Sigmoid colon (tissue), 4 donors: Measurements from ENCODE around the gene THAP4.

ENCODE experiments used
- CTCF ChIP-seq, 4 experiments: fragments of 450-650 bp in 3 of 4; fragments of 200-600 bp in 1 of 4; IDR thresholded peaks; one replicate each; pipeline ENCODE4 v1.5.1; 2016 to 2019; ENCODE audit warnings: antibody characterized with exemption in 4 of 4, mild to moderate bottlenecking in 3 of 4, moderate library complexity in 2 of 4
- EP300 ChIP-seq, 4 donors: sonication (generic); formaldehyde crosslinking; IDR thresholded peaks; one replicate each; pipeline ENCODE4 v1.6.1; 2017; ENCODE audit warnings: antibody characterized with exemption in 4 of 4
- POLR2A ChIP-seq, 2 donors: fragments of 450-650 bp; IDR thresholded peaks; one replicate each; pipeline ENCODE4 v1.6.1; 2016; ENCODE audit warnings: antibody characterized with exemption in 2 of 2, mild to moderate bottlenecking in 2 of 2, moderate library complexity in 2 of 2
- POLR2AphosphoS5 ChIP-seq, 4 donors: sonication (generic); formaldehyde crosslinking; IDR thresholded peaks; one replicate each; pipeline ENCODE4 v1.6.1; 2017; ENCODE audit warnings: antibody characterized with exemption in 4 of 4

- TF ChIP-seq EP300 (IDR thresholded peaks at IDR 0.05): no peak
- no peak for TF ChIP-seq CTCF (IDR thresholded peaks at IDR 0.05)
- no peak for TF ChIP-seq POLR2A (IDR thresholded peaks at IDR 0.05)
- TF ChIP-seq POLR2AphosphoS5 (IDR thresholded peaks at IDR 0.05): no peak
Observed at GRCh38 chr2:241639385-241639784, 2.4 kb upstream of the THAP4 start.
